HL-60 (cell line): Measurements from ENCODE around the gene GPR137B.

Experiments
- GABPA ChIP-seq: IDR thresholded peaks from 2 replicates; pipeline ENCODE4 v1.6.1; 2012; ENCODE audit warnings: low read depth
- POLR2AphosphoS5 ChIP-seq: IDR thresholded peaks from 2 replicates; pipeline ENCODE4 v1.6.1; 2012; ENCODE audit warnings: low read depth
- TF ChIP-seq, protein P1 (sequence below): IDR thresholded peaks from one replicate; pipeline ENCODE4 v1.5.1; 2011; ENCODE audit warnings: low read length, control low read depth, inconsistent platforms; ENCODE audit not compliant: insufficient read depth
- TF ChIP-seq, protein P2 (sequence below): IDR thresholded peaks from 2 replicates; pipeline ENCODE4 v1.6.1; 2012; ENCODE audit warnings: low read depth; ENCODE audit not compliant: insufficient replicate concordance

DNA sequence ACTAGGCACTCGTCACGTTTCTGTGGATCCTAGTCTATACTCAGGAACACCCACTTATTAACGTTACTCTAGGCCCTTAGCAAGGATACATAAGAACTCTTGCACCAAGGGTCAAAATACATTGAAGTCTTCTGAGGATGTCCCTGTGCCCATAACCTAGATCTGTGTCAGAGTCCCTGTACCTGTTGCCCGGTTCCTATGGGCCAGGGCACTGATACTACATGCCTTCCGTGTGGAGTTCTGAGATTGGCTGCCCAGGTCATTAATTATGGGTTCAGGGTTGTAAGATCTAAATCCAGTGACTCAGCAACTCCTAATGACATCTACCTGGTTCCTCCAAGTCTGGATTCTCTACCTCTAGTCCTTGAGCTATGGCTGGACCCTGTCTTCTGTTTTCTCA is 69.5 kb downstream of the GPR137B start:
- TF ChIP-seq, protein P1, sequence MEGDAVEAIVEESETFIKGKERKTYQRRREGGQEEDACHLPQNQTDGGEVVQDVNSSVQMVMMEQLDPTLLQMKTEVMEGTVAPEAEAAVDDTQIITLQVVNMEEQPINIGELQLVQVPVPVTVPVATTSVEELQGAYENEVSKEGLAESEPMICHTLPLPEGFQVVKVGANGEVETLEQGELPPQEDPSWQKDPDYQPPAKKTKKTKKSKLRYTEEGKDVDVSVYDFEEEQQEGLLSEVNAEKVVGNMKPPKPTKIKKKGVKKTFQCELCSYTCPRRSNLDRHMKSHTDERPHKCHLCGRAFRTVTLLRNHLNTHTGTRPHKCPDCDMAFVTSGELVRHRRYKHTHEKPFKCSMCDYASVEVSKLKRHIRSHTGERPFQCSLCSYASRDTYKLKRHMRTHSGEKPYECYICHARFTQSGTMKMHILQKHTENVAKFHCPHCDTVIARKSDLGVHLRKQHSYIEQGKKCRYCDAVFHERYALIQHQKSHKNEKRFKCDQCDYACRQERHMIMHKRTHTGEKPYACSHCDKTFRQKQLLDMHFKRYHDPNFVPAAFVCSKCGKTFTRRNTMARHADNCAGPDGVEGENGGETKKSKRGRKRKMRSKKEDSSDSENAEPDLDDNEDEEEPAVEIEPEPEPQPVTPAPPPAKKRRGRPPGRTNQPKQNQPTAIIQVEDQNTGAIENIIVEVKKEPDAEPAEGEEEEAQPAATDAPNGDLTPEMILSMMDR = no peak
- TF ChIP-seq POLR2AphosphoS5 (no peak), GABPA (no peak)
- TF ChIP-seq, protein P2, sequence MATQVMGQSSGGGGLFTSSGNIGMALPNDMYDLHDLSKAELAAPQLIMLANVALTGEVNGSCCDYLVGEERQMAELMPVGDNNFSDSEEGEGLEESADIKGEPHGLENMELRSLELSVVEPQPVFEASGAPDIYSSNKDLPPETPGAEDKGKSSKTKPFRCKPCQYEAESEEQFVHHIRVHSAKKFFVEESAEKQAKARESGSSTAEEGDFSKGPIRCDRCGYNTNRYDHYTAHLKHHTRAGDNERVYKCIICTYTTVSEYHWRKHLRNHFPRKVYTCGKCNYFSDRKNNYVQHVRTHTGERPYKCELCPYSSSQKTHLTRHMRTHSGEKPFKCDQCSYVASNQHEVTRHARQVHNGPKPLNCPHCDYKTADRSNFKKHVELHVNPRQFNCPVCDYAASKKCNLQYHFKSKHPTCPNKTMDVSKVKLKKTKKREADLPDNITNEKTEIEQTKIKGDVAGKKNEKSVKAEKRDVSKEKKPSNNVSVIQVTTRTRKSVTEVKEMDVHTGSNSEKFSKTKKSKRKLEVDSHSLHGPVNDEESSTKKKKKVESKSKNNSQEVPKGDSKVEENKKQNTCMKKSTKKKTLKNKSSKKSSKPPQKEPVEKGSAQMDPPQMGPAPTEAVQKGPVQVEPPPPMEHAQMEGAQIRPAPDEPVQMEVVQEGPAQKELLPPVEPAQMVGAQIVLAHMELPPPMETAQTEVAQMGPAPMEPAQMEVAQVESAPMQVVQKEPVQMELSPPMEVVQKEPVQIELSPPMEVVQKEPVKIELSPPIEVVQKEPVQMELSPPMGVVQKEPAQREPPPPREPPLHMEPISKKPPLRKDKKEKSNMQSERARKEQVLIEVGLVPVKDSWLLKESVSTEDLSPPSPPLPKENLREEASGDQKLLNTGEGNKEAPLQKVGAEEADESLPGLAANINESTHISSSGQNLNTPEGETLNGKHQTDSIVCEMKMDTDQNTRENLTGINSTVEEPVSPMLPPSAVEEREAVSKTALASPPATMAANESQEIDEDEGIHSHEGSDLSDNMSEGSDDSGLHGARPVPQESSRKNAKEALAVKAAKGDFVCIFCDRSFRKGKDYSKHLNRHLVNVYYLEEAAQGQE = no peak
